RWPE2 (cell line): ENCODE results near the gene MCU.
"Not testable (repeated sequence)": the region's sequence is repeated elsewhere in the genome, so short reads cannot be mapped to it uniquely, and the experiment has no call there.

Experiments used
- ATAC-seq: fragments of 200-7000 bp; cut with Tn5 transposase; 3 replicates; pipeline ENCODE4 v1.9.1; 2021; ENCODE audit warnings: low read depth
- DNase-seq: peaks from one replicate; pipeline ENCODE4 v3.0.0-alpha.2; 2020; ENCODE audit warnings: low spot score
- H3K27ac ChIP-seq: fragments of 450-650 bp; 2 replicates; pipeline ENCODE4 v1.5.1; 2017; ENCODE audit warnings: mild to moderate bottlenecking; ENCODE audit not compliant: poor library complexity, severe bottlenecking
- H3K27me3 ChIP-seq: fragments of 250-450 bp; sonication (Bioruptor Pico); 2 replicates; pipeline ENCODE4 v1.5.1; 2021; ENCODE audit warnings: mild to moderate bottlenecking, moderate library complexity; ENCODE audit not compliant: insufficient read depth, poor library complexity, severe bottlenecking
- H3K36me3 ChIP-seq: fragments of 250-450 bp; sonication (Bioruptor Pico); 2 replicates; pipeline ENCODE4 v1.5.1; 2020; ENCODE audit warnings: low read depth, mild to moderate bottlenecking, moderate library complexity
- H3K4me1 ChIP-seq: fragments of 250-450 bp; sonication (Bioruptor Pico); 2 replicates; pipeline ENCODE4 v1.5.1; 2021; ENCODE audit warnings: mild to moderate bottlenecking, moderate library complexity; ENCODE audit not compliant: insufficient read depth, poor library complexity, severe bottlenecking
- H3K4me3 ChIP-seq: fragments of 250-450 bp; sonication (Bioruptor Pico); 2 replicates; pipeline ENCODE4 v1.5.1; 2021; ENCODE audit warnings: mild to moderate bottlenecking, moderate library complexity; ENCODE audit not compliant: severe bottlenecking
- H3K9me3 ChIP-seq: fragments of 250-450 bp; sonication (Bioruptor Pico); 2 replicates; pipeline ENCODE4 v1.5.1; 2021; ENCODE audit warnings: mild to moderate bottlenecking, moderate library complexity; ENCODE audit not compliant: severe bottlenecking
- CTCF ChIP-seq: fragments of 450-650 bp; IDR thresholded peaks from one replicate; pipeline ENCODE4 v1.5.1; 2017; ENCODE audit warnings: mild to moderate bottlenecking, moderate library complexity; ENCODE audit not compliant: poor library complexity, severe bottlenecking

MCU gene

GRCh38 chr10:72893136-72893798, 201.3 kb downstream of the MCU start, which contains the start of gene OIT3:
Gene OIT3 (plus strand): TSS chr10:72893739. CDS start chr10:72893799, 60 bp downstream.
- H3K36me3 ChIP-seq = no peaks in the 10 kb centered on the region
- DNase-seq (no peak), ATAC-seq (no peak)
- H3K9me3 ChIP-seq = no peaks in the 10 kb centered on the region
- no peak within 1 kb of the TSS for H3K4me3 ChIP-seq
- no peak for TF ChIP-seq CTCF
- H3K4me1 ChIP-seq = peaks cover 12% of the 10 kb centered on the region
- no peak within 1 kb of the TSS for H3K27ac ChIP-seq
- no peaks in the 10 kb centered on the region for H3K27me3 ChIP-seq

GRCh38 chr10:72895236-72895850, 203.4 kb downstream of the MCU start:
- Histone ChIP-seq H3K4me3 (no peak overlapping the region), H3K27ac (no peak overlapping the region), H3K36me3 (no peaks in the 10 kb centered on the region), H3K27me3 (no peaks in the 10 kb centered on the region), H3K9me3 (no peaks in the 10 kb centered on the region), H3K4me1 (no peaks in the 10 kb centered on the region)
- DNase-seq = no peak
- no peak for TF ChIP-seq CTCF
- ATAC-seq = no peak

- no peak overlapping the region for H3K27ac ChIP-seq
- no peak for TF ChIP-seq CTCF
- ATAC-seq = no peak
- H3K4me3 ChIP-seq = no peak overlapping the region
- H3K4me1 ChIP-seq = no peaks in the 10 kb centered on the region
- no peaks in the 10 kb centered on the region for H3K9me3 ChIP-seq
- H3K36me3 ChIP-seq = no peaks in the 10 kb centered on the region
- no peaks in the 10 kb centered on the region for H3K27me3 ChIP-seq
- no peak for DNase-seq
Measured at GRCh38 chr10:72898616-72899015, 206.7 kb downstream of the MCU start.

- Histone ChIP-seq H3K9me3 (no peaks in the 10 kb centered on the region), H3K4me1 (no peaks in the 10 kb centered on the region), H3K4me3 (no peak overlapping the region), H3K36me3 (no peaks in the 10 kb centered on the region), H3K27me3 (no peaks in the 10 kb centered on the region), H3K27ac (no peak overlapping the region)
- TF ChIP-seq CTCF = no peak
- ATAC-seq (no peak), DNase-seq (no peak)
Measured at GRCh38 chr10:72899545-72899944, 207.6 kb downstream of the MCU start.

- H3K27me3 ChIP-seq, H3K4me1 ChIP-seq, ATAC-seq, H3K27ac ChIP-seq, DNase-seq, H3K4me3 ChIP-seq, H3K36me3 ChIP-seq, H3K9me3 ChIP-seq: not testable (repeated sequence)
Measured at GRCh38 chr10:72903941-72904446, 212.1 kb downstream of the MCU start.
